Embryonic facial prominence (tissue), 1 donor: ENCODE measurements around the gene TSEN15.
"Not testable (repeated sequence)": the region's sequence is repeated elsewhere in the genome, so short reads cannot be mapped to it uniquely, and the experiment has no call there.

ENCODE experiments used
- DNase-seq: peaks from one replicate; pipeline ENCODE4 v3.0.0-alpha.2; 2016; ENCODE audit errors: extremely low spot score

Gene TSEN15

DNA sequence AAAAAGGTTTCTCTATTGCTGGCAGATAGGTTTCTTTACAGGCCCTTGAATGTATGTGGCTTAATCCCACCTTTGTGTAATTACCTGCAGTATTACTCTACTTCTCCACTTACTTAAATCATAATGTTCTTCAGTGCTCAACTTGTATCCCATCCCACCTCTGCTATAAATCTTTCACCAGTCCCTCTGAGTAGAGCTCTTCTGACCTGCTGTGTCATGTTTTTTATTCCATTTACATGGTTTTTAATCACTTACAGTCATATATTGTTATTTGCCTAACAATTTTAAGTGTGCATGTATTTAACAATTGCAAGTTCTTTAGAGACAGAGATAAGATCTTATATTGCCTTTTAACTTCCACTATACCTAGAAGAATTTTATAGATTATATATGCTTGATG lies 2.4 kb downstream of the TSEN15 start:
- DNase-seq = no peak

DNA sequence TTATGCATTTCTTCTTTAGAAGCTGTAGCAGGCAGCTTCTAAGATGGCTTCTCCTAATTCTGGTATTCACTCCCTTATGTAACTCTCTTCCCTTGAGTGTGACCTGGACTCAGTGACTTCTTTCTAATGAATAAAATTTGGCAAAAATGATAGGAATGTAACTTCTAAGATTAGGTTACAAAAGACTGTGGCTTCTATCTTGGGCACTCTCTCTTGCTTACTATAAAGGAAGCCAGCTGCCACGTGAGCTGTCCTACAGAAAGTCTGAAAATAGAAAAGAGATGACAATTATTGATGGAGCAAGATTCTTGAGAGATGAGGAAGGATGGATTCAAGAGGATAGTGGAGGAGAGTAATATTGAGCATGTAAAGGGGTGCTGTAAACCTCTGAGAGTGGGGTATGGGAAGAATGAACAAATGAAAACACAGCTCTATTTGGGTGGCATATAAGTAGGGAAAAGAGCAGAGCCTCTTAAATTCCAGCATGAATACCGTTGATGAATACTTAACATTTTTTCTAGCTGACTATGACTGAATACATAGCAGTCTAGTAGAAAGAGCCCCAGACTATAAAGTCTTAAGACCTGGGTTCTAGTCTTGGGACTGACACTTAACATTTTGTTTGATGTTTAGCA lies 5.5 kb downstream of the TSEN15 start:
- DNase-seq = no peak

DNA sequence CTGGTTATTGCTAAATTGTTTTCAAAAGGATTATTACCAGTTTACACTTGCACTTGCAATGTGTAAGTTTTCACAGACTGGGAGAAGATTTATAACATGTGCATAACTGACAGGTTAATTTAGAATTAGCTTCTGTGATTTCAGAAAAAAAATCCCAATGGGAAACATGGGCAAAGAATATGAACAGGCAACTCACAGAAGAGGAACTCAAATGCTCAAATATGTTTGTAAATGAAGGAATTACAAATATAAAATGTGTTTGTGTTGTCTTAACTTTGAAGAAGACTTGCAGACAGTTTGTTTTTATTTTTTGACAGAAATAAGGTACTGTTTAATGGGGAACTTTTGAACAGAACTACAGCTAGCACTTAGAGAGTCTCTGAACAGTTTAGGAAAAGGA lies 8.4 kb downstream of the TSEN15 start:
- no peak for DNase-seq

DNA sequence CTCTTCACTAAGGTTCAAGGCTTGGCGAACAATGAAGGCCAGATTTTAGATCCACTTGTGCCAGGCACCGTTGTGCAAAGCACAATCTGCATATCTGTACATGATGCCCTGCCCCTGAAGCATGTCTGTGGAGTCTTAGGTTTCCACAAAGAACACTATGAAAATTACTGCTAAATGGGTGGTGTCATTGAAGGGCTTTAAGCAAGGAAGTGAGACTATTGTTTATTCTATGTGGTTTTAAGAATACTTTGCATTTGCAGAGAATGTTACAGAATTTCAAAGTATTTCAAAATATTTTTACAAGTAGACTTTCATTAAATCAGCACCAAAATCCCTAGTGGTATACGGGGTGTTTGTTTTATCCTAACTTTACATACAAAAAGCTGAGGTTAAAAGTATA lies 8.8 kb downstream of the TSEN15 start:
- DNase-seq = no peak

DNA sequence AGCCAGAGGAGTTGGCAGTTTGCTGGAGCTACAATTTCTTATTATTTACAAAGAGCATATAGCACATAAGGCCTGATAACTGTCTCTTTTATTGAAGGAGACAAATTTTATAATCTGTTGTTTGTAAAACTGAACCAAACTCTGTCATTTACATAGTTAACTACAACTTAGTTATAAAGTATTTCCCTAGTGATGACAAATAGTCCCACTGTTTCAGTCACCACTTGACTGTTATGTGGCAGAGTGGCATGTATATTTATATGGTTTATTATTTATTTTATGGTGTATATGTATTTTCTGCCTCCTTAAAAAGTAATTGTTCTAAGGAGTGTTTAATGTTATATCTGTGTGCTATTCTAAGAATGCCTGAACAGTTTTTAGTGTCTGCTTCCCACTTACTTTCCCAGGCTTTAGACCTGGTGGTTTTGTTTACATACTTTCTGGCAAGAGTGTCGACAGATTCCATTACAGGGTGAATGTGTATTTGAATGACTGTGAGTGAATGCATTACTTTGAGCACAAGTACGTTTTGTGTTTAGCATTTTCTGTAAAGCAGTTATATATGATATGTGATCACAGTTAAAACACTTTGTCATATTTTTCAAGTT lies 10.0 kb downstream of the TSEN15 start:
- no peak for DNase-seq

DNA sequence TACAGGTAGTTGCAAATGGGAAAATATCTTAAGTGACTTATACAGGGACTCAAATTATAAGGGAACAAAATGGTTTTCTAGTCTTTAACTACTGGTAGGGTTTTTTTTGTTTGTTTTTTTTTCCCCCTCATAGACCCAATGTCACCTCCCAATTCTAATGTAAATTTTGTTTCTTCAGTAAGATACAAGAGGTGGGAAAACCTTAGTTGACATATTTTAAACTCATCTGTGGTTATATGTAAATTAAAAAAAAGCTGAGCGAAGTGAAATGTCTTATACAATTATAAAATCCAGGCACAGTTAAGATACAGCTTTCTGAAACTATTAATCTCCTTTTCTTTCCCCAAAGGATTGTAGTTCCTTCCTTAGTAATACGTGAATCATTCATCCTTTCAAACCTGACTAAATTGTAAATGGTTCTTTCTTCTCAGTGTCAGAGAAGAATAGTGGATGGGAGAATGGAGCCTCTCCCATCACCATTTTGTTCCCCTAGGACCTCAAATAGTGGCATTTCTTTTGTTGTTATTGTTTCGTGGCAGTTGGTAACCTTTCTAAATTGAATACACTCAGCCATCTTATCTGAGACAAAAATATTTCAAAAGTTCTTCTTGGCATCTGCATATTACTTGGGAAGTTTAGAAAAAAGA lies 11.2 kb downstream of the TSEN15 start:
- DNase-seq = no peak

DNA sequence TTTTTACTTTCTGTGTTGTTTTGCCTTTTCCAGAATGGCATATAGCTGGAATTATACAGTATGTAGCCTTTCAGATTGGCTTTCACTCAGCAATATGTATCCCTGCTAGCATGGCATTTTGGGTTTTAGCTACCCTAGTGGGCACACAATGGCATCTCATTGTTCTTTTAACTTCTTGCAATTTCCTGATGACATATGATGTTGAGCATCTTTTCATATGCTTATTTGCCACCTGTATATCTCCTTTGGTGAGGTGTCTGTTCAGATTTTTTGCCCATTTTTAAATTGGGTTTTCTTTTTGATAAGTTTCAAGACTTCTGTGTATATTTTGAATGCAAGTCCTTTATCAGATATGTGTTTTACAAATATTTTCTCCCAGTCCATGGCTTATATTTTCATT lies 14.0 kb downstream of the TSEN15 start:
- DNase-seq = no peak

DNA sequence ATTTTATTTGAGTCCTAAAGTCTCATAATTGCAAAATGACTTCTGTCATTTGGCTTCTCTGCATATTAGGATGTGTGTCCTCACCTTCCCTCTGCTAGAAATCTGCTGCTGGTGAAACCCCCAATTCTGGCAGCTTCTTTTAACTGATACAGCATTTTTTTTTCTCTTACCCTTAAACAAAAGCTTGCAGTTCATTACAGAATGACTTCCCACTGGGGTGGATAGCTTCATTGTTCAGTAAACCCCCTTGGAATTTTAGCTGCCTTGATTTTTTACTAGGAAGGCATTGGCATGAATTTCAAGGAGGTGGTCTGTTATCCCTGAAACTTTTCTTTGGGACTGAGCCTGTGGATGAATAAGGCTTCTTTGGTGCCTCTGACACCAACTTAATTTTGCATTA lies 16.8 kb downstream of the TSEN15 start:
- no peak for DNase-seq

DNA sequence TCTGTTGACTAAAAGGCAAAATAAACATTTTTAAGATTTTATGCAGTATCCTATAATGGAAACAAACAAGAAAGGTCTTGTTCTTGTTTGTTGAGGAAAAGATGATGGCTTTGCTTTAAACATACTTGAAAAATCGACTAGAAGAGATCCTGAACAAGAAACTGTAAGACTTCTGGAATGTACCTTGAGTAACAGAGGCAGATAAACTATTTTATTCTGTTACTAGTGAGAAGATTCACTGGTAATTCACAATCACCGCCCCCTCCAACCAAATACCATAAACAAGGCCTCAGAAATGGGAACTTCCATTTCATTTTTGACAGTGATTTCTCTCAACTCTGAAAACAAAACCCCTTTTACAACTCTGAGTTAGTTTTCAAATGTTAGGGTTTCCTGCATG lies 18.1 kb downstream of the TSEN15 start:
- no peak for DNase-seq

DNA sequence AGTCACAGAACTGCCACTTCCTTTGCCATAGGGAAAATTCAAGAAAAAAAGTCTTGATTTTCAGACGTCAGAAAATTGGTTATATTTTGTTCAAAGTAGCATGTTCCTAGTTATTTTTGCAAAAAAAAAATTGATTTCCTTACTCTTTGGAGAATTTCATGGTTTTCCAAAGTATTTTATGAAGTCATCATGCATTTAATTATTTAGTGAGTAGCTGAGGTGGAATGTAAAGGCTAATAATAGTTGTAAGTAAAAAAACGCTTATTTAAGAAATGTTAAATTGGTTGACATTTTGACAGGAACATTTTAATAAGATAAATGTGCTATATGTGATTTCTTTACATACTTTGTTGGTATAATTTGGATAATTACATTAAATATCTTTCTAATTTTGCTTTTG lies 20.8 kb downstream of the TSEN15 start:
- DNase-seq = no peak

DNA sequence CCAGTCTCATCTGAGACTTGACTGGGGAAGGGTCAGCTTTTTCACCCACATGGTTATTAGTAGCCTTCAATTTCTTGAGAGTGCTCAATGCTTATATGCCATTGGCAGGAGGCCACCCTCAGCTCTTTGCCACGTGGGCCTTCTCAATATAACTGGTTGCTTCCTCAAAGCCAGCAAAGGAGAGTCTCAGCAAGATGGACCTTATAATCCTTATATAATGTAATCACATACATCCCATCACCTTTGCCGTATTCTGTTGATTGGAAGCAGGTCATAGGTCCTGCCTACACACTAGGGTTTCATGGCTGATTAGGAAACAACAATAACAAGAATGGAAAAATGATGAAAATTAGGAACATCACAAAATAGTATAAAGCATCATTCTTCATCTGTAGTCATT lies 22.9 kb downstream of the TSEN15 start:
- DNase-seq = no peak

DNA sequence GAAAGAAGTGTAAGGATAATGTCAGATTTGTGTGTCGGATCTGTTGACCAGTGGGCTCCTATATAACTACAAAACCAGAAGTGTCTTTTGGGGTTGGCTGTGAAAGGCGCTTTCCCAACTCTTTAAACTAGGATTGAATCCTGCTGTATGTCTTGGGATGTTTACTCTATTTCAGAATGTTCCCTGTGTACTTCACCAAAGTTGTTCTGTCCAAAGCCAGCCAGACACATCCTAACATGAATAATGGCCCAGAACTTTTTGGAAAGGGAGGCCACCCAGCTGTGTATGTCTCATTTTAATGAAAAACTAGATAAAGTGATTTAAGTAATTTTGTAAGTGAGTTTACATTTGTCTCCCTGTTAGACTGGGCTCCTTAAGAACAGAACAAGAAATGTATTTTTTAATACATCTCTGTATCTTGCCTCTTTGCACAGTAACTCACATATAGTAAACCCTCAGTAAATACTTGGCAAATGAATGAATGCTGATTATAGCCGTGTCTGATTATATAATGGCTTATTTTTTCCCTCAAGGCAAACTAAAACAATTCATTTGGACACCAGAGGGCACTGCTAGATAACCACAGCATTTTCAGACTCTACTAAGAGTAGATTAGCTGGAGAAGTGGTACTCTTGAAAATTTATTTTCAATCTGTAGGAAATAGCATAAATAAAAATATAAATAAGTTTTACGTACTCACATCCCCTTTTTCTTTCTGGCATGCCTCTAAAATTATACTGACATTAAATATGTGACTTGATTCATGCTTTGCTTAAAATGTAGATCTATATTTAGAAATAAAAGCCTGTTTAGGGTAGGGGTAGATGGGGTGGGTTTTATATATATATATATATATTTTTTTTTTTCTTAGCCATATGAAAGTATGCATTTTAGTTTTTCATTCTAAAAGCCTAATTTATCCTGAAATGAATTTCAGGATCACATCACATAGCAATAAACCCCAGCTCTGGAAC lies 23.8 kb downstream of the TSEN15 start:
- peak; percentile 72 for DNase-seq

DNA sequence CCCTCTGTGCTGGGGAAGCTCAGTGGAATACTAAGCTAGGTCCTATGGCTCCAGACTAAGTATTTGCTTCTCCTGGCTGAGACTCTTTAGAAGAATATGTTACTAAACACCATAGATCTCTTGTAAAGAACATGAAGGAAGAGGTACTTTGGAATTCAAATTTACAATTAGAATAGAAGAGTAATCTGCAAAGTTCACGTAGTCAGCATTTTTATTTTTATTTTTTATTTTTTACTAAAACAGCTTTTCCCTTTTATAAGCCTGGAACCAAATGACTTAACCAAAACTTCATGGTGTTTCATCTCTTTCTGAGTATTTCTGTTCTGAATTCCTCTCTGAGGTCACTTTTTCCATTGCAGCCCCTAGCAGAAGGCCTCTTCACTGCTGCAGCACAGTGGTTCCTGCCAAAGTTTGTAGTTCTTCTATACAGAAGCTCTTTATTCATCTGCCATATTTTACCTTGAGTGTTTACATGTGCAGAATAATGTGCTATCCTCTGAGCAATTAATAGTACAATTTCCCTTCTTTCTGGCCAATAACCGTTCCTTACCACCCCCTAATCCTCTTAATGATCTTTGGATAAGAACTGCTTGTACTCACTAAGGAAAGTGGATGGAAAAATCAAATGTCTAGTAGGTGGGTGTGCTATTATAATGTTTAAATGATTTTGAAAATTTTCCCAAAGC lies 27.2 kb downstream of the TSEN15 start:
- DNase-seq = peak; percentile 85

DNA sequence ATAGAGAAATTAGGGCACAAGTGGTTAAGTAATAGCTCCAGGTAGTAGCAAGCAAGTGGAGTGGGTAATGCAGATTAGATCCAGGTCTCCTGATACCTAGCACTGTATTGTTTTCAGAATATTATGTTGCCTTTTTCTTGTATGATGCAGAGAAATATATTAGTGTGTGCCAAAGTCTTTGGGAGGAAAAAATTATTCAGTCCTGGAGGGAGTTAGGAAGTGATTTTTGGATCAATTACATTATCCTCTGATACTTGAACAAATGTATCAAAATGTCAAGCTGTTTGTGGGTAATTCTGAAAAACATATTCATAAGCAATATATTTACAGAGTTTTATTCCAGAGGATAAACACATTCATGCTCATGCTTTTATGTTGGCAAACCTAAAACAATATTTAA lies 28.8 kb downstream of the TSEN15 start:
- DNase-seq = no peak

DNA sequence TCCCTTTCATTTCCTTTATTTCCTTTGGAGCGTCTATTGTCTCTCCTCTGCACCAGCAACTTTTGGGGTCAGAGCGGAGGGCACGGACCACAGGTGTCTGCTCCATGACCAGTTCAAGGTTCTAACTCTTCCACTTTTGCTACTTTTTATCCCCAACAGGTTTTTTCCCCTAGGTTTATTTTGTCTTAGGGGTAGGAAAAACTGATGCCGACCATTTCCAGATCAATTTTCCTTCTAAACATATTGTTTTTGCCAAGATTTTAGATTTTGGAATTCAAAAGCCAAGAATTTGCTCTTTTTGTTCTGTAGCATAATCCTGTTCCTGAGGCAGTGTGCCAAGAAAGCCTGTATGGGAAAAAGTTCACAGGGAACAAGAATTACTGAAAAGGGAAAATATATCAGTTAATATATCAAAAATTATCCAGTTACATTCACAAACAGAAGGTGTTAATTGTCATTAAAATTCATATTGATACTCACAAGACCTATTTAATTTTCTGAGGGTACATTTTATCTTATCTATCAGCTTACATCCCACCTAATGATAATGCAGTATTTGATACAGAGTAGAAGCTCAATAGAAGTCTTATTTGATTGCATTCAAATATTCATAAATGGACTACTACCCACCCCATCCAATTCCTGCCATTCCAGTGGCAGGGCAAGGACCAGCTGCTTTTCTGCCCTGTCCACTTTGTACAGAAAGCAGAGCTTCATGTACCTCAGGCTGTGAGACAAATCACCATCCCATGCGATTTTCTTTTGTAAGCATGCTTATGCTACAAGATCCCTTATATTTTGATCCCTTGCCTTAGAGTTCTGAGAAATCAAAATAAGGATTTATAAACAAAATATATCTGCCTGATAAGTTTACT lies 31.2 kb downstream of the TSEN15 start:
- no peak for DNase-seq

DNA sequence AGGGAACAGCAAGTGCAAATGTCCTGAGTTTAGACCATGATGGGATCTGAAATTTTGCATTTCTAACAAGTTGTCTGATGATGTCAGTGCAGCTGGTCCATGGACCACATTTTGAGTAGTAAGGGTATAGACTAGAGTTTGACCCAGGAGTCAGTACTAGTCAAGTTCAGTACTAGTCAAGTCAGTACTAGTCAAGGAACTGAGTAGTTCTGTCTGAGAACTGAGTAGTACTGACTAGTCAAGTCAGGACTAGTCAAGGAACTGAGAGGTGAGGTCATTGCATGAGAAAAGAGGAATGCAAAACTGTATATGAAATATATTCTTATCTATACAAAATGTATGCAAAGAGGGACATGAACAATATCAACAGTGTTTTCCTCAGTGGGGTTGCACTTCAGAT lies 34.1 kb downstream of the TSEN15 start:
- no peak for DNase-seq

DNA sequence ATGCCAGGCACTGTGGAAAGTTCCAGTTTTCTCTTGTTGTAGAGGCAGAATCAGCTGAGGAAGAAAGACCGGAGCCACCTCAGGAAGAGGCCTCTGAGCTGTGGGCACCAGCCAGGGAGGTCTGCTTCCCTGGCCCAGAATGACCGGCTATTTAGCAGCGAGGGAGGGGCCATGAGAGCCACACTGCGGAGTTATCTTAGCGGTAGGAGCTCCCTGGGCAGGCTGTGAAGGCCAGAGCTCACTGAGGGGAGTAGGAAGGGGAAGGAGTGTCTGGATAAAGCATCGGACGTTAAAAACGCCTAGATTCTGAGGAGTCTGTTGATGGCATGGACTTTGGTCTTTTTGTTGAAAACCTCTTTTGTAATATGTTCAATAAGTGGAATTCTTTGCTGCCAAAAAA lies 36.5 kb downstream of the TSEN15 start:
- no peak for DNase-seq

DNA sequence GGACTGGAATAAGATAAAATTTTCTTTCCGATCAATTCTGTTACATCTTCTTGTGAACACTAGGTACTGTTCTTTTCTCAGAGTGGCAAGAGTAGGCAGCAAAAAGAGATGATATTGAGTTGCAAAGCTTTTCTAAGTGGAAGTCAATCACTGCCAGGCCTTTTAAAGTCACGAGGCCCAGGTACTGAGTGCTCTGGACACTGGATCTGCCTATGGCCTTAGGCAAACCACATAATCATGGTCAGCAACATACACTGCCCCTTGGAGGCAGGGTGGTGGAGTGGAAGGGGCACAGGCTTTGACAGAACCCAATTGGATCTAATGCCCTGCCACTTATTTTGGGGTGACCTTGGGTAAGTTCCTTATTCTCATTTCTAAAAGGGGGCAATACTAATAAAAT lies 41.5 kb downstream of the TSEN15 start:
- no peak for DNase-seq

DNA sequence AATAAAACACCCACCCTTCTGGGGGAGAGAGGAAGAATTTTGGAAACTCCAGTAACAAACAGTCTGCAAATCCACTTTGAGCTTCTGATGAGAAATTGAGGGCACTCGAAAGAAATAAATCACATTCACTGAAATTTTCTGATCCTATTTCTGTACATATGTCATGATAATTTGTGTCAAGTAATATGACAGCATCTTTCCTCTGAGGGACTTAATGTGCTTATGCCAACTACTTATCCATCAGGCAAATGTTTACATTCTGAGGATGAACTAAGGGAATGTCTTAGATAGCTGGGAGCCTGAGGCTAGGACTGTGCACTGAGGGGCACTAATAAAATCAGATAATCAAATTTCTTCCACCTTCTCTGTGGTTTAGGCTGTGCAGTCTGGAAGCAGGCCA lies 44.5 kb downstream of the TSEN15 start:
- no peak for DNase-seq

DNA sequence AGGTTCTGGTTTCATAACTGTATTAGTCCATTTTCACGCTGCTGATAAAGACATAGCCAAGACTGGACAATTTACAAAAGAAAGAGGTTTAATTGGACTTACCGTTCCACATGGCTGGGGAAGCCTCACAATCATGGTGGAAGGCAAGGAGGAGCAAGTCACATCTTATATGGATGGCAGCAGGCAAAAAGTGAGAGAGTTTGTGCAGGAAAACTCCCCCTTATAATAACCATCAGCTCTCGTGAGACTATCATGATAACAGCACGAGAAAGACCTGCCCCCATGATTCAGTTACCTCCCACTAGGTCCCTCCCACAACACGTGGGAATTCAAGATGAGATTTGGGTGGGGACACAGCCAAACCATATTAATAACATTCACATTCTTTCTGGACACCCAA lies 45.0 kb downstream of the TSEN15 start:
- not testable (repeated sequence) for DNase-seq

DNA sequence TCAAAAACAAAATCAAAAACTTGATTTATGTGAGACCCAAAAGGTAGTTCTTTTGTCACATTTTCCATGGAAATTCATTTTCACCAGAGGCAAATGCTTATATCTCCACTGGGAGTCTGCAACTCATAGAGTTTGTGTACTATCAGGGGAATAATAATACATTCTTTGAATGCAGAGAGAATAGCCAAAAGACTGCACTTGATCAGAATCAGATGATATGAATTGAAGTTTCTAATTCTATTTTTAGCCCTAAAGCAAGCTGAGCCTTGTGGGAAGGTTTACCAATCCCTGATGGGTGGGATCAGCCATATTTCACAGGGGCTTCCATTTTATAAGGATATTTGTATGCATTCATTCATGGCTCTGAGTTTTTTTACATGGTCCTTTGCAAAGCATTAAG lies 49.6 kb downstream of the TSEN15 start:
- no peak for DNase-seq
